ENCODE data around the gene RPL22.

RPL22 gene

DNA sequence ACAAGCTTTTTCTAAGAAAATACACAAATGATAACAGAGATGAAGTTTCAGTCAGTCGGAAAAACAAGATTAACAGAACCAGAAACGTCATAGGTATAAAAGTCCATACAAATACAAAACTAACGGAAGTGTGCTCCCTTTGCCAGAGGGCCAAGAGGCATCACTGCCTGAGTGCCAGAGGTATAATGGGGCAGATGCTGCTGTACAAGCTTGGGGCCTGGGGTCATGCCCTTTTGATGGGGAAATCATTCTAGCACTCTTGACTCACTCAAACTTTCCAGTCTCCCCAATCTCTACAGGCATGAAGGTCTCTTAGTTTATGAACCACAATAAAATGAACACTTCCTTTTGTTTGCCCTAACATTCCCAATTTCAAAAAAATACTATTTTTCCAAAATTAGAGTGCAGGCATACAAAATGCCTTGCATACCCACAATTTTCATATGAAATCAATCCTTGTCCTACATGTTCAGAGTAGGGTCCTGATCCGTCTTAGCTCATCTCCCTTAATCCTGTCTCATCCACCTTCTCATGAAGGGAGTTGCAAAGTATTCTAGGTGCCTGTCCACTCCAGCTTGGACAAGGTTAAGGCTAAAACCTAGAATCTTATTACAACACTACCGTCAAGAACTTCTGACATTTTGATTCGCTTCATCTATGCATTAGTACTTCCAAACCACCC is 1.5 kb downstream of the RPL22 start:
- H3K4me1 Mint-ChIP-seq (ENCODE audit: low read depth): peaks cover 61% of the 10 kb centered on the region
- peak overlapping the region; percentile 91 for H3K27ac Mint-ChIP-seq

DNA sequence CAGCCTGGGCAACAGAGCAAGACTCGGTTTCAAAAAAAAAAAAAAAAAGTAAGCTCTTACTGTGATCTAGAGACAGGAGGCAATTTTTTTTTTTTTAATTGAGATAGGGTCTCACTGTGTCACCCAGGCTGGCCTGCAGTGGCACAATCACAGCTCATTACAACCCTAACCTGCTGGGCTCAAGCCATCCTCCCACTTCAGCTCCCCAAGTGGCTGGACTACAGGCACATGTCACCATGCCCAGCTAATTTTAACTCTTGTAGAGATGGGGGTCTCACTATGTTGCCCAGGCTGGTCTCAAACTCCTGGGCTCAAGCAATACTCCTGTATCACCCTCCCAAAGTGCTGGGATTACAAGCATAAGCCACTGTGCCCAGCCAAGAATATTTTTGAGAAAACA is 7.4 kb downstream of the RPL22 start:
- Mint-ChIP-seq H3K27me3 (no peaks in the 10 kb centered on the region), H3K27ac (no peak overlapping the region), H3K36me3 (ENCODE audit: low read depth) (peaks cover 71% of the 10 kb centered on the region), H3K4me3 (no peak overlapping the region), H3K9me3 (no peaks in the 10 kb centered on the region), H3K4me1 (ENCODE audit: low read depth) (peaks cover 52% of the 10 kb centered on the region)

More for the DNA sequence above, 1.5 kb downstream of the RPL22 start:
- Mint-ChIP-seq H3K9me3 (no peaks in the 10 kb centered on the region), H3K4me3 (peak overlapping the region; percentile 90), H3K36me3 (ENCODE audit: low read depth) (peaks cover 46% of the 10 kb centered on the region), H3K27me3 (no peaks in the 10 kb centered on the region)

DNA sequence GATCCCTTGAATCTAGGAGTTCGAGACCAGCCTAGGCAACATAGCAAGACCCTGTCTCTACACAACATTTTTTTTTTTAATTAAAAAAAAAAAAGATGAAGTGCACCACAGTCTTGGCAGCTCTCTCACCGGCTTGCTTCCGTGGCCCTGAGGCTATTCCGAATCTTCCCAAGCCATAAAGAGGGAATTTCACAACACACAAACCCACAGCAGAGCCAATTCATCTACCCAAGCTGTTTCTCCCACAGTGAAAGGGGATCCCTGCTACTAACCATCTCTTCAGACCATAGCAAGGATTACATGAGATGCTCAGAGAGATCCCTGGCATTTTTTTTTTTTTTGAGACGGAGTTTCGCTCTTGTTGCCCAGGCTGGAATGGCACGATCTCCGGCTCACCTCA is 10.9 kb downstream of the RPL22 start:
- no peak overlapping the region for H3K27ac Mint-ChIP-seq
- peaks cover 75% of the 10 kb centered on the region for H3K36me3 Mint-ChIP-seq (ENCODE audit: low read depth)
- H3K27me3 Mint-ChIP-seq: no peaks in the 10 kb centered on the region
- H3K4me1 Mint-ChIP-seq (ENCODE audit: low read depth): peaks cover 51% of the 10 kb centered on the region
- H3K4me3 Mint-ChIP-seq: no peak overlapping the region
- no peaks in the 10 kb centered on the region for H3K9me3 Mint-ChIP-seq

DNA sequence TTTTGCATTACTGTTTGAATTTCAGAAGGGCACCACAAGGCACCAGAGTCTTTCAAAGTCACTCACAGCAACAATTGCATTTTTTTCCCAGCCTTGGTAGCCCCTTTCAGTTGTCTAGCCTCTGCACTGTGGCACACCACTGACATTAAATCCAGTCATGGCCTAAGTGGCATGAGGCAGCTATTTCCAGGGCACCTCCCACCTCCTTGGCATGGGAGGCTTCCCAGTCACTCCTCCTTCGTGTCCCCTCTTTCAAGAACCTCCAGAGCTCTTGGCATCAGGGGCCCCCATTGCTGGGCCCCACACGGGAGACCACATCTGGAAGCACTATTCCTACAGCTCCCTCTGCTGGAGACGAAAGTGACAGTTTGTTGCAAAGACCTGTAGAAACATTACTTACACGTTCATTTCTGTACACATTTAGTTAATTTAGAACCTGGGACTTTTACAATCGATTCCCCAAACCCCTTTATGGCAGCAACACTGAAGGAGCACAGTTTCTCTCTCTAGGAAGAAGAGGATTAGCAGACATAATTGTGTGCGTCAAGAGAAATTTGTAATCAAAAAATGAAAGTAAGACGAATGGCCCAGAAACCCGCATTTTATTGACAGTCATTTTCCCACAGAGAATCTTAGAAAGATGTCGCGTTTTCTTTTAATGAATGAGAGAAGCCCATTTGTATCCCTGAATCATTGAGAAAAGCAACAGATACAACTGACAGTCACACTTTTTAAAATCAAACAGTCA is 13.6 kb downstream of the RPL22 start:
- Mint-ChIP-seq H3K4me1 (ENCODE audit: low read depth) (peaks cover 59% of the 10 kb centered on the region), H3K36me3 (ENCODE audit: low read depth) (peaks cover 61% of the 10 kb centered on the region), H3K4me3 (peak overlapping the region; percentile 7), H3K27ac (peak overlapping the region; percentile 36), H3K27me3 (peaks cover 12% of the 10 kb centered on the region), H3K9me3 (no peaks in the 10 kb centered on the region)

DNA sequence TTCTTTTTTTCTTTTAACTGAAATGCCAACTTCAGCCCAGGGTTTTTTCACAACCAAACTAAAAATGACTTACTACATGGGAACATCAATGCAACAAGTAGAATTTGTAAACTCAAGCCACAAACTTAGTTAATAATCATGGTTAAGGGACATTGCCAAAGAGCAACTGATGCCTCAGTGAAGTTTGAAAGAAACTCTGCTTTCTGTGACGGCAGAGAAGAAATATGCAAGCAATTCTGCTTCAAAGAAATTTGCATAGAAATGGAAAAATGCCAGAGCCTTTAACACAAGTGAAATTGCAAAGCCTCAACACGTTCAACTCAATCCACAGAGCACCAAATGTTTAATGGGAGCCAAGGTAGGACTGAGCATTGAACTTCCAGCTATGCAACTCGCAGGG is 14.2 kb downstream of the RPL22 start:
- H3K9me3 Mint-ChIP-seq: no peaks in the 10 kb centered on the region

DNA sequence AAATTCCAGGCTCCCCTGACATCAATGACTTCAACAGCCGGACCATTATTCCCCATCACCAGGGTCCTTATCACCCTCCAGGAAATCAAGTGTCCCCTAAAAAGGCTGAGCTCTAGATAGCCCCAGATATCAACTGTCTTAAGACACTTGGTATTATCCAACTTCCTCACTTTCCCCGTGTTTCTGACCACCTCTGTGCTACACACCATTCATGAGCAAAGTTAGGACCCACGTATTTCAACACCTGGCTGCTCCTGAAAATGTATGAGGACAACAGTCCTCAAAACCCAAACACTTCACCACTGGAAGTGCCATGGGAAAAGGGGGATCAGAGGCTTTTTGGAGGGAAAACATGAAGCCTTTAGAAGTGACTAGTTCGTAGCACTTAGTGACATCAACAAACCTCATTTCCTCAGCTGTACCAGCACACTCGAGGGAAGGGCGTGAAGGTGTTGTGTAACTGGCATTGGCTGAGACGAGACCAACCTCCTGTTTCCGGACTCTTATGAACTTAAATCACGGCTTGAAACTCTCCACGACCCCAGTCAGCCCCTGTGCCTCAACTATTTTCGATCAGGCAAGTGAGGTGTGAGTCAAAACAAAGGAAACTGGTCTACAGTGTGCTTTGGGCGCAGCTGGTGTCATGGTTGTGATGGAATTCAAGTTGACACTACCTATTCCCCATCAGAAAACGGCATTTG is 15.2 kb downstream of the RPL22 start:
- H3K4me1 Mint-ChIP-seq (ENCODE audit: low read depth): peaks cover 57% of the 10 kb centered on the region
- H3K27me3 Mint-ChIP-seq: peaks cover 14% of the 10 kb centered on the region

More for the DNA sequence above, 14.2 kb downstream of the RPL22 start:
- H3K36me3 Mint-ChIP-seq (ENCODE audit: low read depth): peaks cover 54% of the 10 kb centered on the region
- H3K27ac Mint-ChIP-seq: no peak overlapping the region
- peaks cover 14% of the 10 kb centered on the region for H3K27me3 Mint-ChIP-seq
- peaks cover 61% of the 10 kb centered on the region for H3K4me1 Mint-ChIP-seq (ENCODE audit: low read depth)
- no peak overlapping the region for H3K4me3 Mint-ChIP-seq

DNA sequence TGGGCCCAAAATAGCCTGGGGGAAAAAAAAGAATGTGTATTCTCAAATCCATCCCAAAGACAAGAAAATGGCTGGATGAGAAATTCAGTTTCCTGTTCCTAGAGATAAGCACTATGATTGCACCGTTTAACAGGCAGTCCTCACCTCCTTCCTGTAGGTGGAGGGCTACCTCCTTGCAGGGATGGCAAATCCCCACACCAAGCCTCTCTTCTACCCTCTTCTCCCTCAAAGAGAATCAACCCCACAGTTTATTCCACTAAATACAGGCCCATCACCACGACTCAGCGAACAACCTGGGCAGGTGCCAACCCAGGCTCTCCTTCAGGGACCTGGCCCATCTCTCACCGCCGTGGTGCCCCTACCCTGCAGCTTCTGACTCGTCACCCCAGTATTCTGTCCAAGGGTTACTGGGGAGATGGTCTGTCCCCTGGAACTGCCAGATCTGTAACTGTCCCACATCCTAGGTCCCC is 15.8 kb downstream of the RPL22 start:
- Mint-ChIP-seq H3K9me3 (no peaks in the 10 kb centered on the region), H3K27ac (no peak overlapping the region), H3K4me1 (ENCODE audit: low read depth) (peaks cover 55% of the 10 kb centered on the region), H3K4me3 (no peak overlapping the region), H3K27me3 (peaks cover 20% of the 10 kb centered on the region), H3K36me3 (ENCODE audit: low read depth) (peaks cover 42% of the 10 kb centered on the region)

More for the DNA sequence above, 15.2 kb downstream of the RPL22 start:
- H3K4me3 Mint-ChIP-seq: no peak overlapping the region
- no peaks in the 10 kb centered on the region for H3K9me3 Mint-ChIP-seq
- peak overlapping the region; percentile 11 for H3K27ac Mint-ChIP-seq
- H3K36me3 Mint-ChIP-seq (ENCODE audit: low read depth): peaks cover 49% of the 10 kb centered on the region

DNA sequence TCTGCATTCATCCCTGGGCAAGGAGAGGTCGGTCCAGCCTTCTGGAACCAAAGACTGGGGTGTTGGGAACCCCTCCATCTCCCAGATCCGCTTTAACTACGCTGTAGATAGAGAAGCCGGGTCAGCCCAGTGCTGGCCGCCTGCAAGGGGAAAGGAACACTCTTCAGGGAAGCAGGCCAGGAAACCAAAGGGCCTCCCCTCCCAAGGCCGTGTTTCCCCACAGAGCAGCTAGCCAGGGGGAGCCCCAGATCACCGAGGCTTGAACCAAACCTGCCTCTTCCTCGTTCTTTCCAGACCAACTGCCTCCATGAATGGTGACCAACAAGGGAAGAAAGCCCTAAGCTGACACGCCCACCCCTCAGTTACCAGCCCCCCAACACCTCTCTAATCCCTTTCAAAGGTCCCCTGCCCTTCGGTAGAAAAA is 18.0 kb downstream of the RPL22 start:
- H3K36me3 Mint-ChIP-seq (ENCODE audit: low read depth): peaks cover 25% of the 10 kb centered on the region
- no peak overlapping the region for H3K27ac Mint-ChIP-seq
- no peaks in the 10 kb centered on the region for H3K9me3 Mint-ChIP-seq
- H3K4me1 Mint-ChIP-seq (ENCODE audit: low read depth): peaks cover 49% of the 10 kb centered on the region
- H3K4me3 Mint-ChIP-seq: no peak overlapping the region
- peaks cover 39% of the 10 kb centered on the region for H3K27me3 Mint-ChIP-seq

DNA sequence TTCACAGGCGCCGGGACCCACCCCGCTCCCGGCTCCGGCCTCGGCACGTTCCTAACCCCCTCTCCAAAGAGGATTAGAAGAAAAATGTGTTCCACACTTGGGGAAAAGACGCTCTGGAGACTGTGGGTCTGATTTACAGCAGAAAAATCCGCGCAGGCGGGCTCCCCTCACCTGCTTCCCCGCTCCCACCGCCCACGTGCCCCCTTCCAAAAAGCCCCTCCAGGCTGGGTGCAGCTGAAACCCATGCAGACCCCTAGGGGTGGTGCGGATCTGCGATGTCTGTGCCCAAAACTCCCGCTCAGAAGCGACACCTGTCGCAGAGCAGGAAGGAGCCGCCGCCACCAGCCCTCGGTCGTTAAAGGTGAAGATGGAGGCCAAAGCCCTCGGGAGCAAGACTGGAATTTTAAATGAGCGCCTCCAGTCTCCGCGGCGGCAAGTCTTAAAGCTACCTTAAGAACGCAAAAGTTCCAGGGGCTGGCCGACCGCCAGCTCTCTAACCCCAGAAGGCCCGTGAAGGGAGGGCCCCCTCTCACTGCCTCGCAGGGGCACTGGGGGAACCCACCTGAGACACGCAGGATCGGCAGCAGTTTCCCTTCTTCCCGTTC is 18.6 kb downstream of the RPL22 start:
- no peak overlapping the region for H3K27ac Mint-ChIP-seq
- H3K4me3 Mint-ChIP-seq: peak overlapping the region; percentile 39
- H3K4me1 Mint-ChIP-seq (ENCODE audit: low read depth): peaks cover 46% of the 10 kb centered on the region
- H3K27me3 Mint-ChIP-seq: peaks cover 39% of the 10 kb centered on the region
- H3K9me3 Mint-ChIP-seq: no peaks in the 10 kb centered on the region
- peaks cover 21% of the 10 kb centered on the region for H3K36me3 Mint-ChIP-seq (ENCODE audit: low read depth)

DNA sequence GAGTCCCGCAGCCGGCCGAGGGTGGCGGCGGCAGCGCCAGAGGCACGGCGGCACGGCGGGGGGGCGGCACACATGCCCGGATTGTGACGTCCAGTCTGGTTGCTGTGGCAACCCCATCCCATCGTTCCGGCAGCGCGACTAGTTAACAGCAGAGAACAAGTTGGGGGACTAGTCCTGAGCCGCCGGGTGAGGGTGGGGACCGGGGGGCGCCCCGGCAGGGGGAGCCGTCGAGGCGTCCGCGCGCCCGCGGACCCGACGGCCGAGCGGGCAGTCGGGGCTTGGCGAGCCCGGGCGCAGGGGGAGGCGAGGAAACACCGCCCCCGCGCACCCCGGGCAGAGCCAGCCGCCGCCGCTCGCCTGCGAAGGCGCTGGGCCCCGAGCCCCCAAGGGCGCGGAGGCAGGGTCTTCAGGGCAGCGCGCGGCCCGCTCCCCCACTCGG is 19.1 kb downstream of the RPL22 start, which contains the start of gene CHD5:
Gene CHD5 (minus strand): TSS at position 54 of the 439 bp plus-strand sequence. CDS start 298 bp downstream, outside the sequence.
- H3K27me3 Mint-ChIP-seq: peaks cover 39% of the 10 kb centered on the region

DNA sequence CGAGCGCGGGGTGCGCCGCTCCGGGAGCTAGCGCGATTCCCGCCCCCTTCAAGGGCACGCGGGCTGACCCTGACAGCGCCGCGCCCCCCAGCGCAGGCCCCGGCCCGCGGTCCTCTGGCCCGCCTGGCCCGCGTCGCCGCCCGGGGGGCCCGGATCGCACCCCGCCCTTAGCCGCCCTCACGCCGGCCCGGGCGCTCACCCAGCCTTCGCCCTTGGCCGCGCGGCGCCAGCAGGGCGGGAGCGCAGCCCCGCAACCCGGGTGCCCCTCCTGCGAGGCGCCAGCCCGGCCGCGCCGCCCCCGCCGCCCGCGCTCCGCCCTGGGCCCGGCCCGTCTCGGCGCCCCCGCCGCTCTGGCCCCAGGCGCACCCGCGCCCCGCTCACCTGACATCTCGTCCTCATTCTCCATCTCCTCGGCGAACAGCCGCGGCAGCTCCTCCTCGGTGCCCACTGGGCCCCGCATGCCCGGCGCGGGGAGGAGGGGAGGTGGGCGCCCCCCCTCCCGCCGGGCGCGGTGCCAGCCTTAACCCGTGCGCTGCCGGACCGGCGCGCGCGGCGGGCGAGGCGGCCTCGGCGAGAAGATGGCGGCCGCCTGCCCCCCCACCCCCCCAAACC is 19.7 kb downstream of the RPL22 start:
- Mint-ChIP-seq H3K4me3 (no peak overlapping the region), H3K27ac (no peak overlapping the region), H3K4me1 (ENCODE audit: low read depth) (peaks cover 36% of the 10 kb centered on the region), H3K9me3 (no peaks in the 10 kb centered on the region), H3K27me3 (peaks cover 39% of the 10 kb centered on the region), H3K36me3 (ENCODE audit: low read depth) (peaks cover 9% of the 10 kb centered on the region)

More for the DNA sequence above, 19.1 kb downstream of the RPL22 start, which contains the start of gene CHD5:
- no peak within 1 kb of the TSS for H3K27ac Mint-ChIP-seq
- H3K4me1 Mint-ChIP-seq (ENCODE audit: low read depth): peaks cover 41% of the 10 kb centered on the region
- peaks cover 16% of the 10 kb centered on the region for H3K36me3 Mint-ChIP-seq (ENCODE audit: low read depth)
- H3K4me3 Mint-ChIP-seq: peak within 1 kb of the TSS; percentile 39
- no peaks in the 10 kb centered on the region for H3K9me3 Mint-ChIP-seq

DNA sequence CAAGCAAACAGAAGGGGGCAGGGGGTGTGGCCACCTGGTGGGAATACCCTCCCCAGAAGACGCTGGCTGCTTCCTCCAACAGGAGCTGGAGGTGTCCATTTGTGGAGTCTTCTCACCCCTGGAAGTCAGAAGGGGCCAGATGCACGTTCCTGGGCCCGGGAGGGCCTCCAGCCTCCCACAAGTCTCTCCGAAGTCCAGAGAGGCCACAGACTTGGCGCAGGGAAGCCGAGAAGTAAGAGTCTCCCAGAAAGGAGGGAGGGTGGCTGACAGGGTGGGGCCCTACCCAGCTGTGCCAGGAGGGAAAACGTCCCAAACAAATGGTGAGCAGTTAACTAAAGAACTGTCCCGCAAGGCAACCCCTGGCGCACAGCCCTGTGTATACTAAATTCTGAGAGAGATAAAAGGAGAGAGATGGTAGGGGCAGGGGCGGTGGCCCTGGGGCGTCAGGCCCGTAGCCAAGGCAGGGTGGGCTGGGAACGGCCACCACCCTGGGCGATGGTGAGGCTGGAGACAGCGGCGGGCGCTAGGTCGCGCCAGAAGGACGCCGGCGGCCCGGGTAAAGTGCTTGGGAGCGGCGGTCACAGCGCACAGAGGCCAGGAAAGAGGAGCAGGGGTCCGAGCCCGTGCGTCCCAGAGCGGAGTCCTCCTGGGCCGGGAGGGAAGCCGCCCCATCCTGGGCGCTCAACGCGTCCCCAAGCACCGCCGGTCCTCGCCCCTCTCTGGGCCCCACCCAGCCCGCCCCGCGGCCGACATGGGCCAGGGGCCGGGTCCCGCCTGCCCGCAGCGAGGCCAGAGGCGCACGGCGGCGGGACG is 20.4 kb downstream of the RPL22 start:
- H3K4me3 Mint-ChIP-seq: peak overlapping the region; percentile 35
- no peaks in the 10 kb centered on the region for H3K9me3 Mint-ChIP-seq
- H3K36me3 Mint-ChIP-seq (ENCODE audit: low read depth): peaks cover 3% of the 10 kb centered on the region

DNA sequence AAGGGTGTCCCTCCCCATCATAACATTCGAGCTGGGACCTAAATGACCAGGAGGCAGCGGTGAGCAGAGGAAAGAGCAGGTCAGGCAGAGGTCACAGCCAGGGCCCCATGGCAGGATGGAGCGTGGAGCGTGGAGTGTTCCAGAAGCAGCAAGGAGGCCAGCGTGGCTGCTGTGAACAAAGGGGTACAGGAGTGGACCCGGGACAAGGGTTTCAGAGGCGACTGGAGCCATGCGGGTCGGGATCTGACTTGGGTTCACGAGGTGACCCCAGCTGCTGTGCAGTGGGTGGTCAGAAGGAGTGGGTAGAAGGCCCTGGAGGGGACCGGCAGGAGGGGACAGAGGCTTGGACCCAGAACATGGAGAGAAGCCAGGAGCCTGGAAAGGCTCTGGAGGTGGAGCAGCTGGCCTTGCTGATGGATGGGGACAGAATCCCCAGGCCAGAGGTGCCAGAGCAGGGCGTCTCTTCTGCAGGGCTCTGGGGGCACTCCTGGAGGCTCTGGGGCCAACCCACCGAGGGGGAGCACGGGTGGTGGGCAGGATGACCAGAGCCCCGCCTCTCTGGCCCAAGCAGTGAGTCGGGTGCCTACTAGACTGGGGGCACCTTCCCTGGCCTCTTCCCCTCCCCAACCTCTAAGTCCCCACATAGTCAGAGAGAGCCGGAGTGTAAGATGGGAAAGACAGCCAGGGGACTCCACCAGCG is 21.6 kb downstream of the RPL22 start:
- Mint-ChIP-seq H3K36me3 (ENCODE audit: low read depth) (peaks cover 1% of the 10 kb centered on the region), H3K4me3 (no peak overlapping the region), H3K27me3 (peaks cover 39% of the 10 kb centered on the region), H3K27ac (no peak overlapping the region), H3K9me3 (no peaks in the 10 kb centered on the region), H3K4me1 (ENCODE audit: low read depth) (peaks cover 26% of the 10 kb centered on the region)

More for the DNA sequence above, 20.4 kb downstream of the RPL22 start:
- Mint-ChIP-seq H3K4me1 (ENCODE audit: low read depth) (peaks cover 35% of the 10 kb centered on the region), H3K27ac (no peak overlapping the region), H3K27me3 (peaks cover 39% of the 10 kb centered on the region)
